ENCODE data around the gene CHAD.
"Not testable (repeated sequence)": the region's sequence is repeated elsewhere in the genome, so short reads cannot be mapped to it uniquely, and the experiment has no call there.

Gene CHAD

DNA sequence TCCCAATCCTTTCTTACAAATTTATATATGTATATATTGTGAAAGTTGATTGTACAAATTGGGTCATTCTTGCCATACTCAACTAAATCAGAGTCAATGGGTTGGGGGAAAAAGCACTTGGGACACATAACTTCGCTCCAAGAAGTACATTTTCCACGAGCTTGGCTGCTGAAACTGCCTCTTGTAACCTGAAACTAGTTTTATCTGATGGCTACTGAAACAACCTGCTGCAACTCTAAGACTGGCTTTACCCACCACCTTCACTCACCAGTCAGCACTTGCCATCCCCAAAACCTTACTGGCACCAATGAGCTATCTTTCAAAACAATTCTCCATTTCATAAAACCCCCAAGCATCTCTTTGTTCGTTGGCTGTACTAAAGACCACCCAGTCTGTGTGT lies 25.1 kb upstream of the CHAD start:
- no peak for DNase-seq (ENCODE audit: low spot score)

DNA sequence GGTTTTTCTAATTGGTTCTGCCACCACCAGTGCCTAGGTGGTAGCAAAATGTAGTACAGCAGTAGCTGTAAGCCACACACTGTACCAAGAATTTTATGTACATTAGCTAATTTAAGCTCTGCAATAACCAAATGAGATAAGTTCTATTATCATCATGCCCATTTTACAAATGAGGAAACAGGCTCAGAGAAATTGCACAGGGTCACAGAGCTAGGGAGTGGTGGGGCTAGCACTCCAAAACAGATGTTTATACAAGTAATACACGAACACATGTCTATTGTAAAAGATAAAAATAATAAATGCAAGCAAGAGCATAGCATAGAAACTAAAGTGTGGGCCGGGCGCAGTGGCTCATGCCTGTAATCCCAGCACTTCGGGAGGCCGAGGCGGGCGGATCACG lies 23.5 kb upstream of the CHAD start:
- DNase-seq (ENCODE audit: low spot score), result no peak

DNA sequence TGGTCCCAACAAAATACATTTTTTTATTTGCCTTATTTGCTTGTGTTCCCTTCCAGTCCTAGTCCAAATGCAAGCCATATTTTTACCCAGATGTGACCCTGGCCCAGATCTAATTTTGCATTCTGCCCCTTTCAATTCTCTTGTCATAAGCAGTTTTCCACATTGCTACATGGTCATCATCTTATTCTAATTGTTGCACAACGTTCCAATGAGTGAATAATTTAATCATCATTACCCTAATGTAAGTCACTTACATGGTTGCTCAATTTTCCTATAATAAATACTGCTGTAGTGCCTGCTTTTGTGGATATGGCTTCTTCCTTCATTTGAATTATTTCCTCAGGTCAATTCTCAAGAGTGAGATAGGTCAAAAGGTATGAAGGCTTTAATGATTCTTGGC lies 22.8 kb upstream of the CHAD start:
- DNase-seq (ENCODE audit: low spot score), result no peak

DNA sequence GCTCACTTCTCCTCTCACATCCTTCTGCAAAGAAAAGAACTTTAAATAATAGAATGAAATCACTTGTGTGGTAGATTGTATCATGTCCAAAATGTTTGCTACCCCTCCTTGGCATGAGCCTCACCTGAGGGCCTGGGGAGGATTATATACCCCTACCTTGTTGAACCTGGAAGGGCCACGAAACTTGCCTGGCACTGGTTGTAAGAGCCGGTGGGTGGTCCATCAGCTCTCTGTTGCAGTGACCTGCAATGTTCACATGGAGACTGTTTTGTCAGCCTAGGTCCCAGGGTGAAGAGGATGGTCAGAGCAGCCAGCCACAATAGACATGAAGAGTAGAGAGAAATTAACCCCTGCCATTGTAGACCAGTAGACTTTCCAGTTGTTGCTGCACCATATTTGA lies 20.2 kb upstream of the CHAD start:
- no peak for DNase-seq (ENCODE audit: low spot score)

DNA sequence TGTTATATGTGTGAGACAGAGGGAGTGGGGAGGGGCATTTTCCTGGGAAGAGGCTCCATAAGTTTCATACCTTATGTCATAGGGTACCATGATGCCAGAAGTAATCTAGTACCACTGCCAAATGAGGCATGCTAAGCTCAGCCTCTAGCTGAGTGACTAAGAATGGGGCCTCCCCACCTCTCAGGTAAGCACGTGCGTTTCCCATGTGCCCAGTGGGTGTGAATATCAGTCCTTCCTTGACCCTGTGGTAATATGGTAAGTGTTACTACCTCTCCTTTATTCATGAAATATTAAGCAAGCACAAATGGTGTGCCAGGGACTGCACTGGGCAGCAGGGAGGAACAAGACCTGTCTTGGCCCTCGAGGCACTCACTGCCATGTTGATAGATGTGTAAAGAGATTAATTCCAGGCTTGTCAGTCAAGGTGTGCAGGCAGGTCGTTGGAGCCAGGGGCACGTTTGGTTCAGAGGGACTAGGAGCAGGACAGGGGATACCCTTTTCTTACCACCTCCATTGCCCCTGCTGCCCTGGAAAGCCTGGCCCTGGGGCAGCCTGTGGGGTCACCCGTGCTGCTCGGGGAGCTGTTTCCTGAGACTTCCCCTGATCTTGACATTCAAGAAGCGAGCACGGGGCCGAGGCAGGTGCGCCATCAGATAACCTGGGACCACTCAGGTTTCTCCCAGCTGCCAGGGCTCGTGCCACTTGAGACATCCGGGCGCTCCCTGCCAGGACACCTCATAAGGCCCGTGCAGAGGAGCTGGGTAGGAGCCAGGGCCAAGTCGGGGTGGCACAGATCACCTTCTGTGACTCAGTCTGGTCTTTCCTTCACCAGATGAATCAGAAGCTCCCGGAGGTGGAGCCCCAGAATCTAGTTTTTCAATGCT lies 18.8 kb upstream of the CHAD start:
- no peak for DNase-seq (ENCODE audit: low spot score)

DNA sequence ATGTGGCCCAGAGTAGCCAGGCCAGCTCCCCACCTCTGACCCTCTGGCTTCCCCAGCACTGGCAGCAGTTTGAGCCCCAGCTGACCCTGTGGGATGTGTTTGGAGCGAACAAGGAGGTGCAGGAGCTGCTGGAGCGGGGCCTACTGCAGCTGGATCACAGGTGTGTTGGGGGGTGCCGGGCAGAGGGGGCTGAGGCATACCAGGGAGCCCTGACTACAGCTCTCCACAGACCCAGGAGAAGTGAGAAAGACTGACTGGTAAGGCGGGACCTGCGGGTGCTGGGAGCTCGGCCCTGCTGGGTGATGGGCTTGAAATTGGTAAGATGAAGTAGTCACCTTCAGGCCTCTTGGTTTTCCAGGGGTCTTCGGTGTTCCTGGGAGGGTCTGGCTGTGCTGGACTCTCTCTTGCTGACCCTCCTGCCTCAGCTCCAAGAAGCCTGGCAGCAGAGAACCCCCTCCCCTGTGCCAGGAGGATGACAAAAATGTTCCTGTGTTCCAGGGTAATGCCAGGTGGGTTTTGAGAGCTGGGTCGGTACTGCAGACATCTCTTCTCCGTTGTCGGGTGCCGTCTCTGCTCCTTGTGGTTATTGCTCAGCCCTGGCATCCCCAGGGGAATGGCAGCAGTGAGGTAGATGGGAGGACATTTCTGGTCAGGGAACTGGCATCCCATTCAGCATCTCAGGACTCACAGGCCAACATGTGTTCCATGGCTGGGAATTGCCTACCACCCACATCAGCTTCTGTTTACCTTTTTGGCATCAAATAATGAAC lies 15.9 kb upstream of the CHAD start:
- DNase-seq (ENCODE audit: low spot score), result no peak

DNA sequence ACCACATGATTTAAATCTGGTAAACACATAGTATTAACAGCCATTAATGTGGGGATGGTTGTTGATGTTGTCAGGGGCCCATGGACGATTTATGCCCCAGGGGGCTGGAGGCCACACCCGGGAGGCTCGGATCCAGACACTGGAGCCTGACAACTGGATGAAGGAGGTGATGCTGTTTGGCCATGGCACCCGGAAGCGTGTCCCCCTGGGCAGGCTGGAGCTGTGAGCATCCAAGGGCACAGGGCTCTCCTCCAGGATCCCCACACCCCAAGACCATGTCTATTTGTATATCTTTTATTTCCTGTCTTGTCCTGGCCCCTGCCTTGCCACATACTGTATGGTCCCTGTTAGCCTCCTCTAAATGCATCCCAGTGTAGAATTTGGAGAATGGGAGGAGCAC lies 14.6 kb upstream of the CHAD start:
- DNase-seq (ENCODE audit: low spot score), result no peak

DNA sequence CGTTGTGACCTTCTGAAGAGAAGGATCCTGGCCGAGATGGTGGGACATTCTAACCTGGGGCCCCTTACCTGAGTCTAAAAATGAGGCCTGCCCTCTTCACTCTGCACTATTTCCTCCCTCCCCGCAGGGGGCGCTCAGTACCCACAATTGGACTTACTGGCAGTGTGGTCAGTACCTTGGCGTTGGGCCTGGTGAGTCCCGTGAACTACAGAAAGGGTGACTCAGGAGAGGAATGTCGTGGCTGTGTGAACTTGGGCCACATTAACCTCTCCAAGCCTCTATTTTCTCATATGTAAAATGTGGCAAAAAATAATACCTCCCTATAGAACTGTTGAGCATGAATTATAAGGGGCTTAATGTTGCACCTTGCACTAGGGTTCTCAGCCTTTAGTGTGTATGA lies 13.8 kb upstream of the CHAD start:
- DNase-seq (ENCODE audit: low spot score), result peak; percentile 56

DNA sequence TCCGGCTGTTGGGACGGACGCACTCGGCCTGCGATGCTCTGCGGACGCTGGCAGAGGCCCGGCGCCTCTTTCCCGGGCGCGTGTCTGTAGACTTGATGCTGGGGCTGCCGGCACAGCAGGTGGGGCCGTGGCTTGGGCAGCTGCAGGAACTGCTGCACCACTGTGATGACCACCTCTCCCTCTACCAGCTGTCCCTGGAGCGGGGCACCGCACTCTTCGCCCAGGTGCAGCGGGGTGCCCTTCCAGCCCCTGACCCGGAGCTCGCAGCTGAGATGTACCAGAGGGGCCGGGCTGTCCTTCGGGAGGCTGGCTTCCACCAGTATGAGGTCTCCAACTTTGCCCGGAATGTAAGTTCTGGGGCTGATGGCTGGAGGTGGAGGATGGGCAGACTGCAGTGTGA lies 13.4 kb upstream of the CHAD start:
- DNase-seq (ENCODE audit: low spot score), result no peak

DNA sequence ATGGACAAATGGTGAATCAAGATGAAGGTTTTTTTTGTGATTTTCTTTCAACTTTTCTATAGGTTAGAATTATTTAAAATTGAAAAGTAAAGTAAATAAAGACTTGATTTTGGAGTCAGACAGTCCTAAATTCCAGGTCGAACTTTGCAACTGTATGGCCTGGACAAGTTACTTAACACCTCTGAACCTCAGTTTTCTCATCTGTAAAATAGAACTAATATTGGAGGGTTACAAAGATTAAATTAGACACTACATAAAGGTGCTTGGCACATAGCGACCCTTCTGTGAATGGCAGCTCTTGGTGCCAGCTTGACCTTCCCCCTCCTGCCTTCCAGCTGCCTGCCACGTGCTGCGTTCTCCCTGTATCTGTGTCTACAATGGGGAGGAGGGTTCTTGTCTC lies 13.0 kb upstream of the CHAD start:
- no peak for DNase-seq (ENCODE audit: low spot score)

DNA sequence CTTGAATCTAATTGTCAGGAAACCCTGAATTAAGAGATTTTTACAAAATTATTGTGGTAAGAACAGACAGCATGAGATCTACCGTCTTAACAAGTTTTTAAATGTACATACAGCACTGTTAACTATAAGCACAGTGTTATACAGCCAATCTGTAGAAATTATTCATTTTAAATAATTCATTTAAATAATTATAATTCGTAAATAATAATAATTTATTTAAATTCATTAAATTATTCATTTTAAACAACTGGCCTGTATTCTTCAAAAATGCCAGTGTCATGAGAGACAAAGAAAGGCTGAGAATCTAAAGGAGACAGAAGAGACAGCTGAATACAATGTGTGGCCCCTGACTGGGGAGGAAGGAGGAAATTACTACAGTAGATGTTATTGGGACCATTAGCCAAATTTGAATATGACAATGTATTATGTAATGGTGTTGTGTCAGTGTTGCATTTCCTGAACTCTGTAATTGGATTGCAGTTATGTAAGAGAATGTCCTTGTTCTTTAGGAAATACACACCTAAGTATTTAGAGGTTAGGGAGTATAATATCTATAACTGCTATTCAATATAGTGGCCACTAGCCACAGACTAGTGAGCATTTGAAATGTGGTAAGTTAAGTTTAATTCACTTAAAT lies 12.3 kb upstream of the CHAD start:
- DNase-seq (ENCODE audit: low spot score), result no peak

DNA sequence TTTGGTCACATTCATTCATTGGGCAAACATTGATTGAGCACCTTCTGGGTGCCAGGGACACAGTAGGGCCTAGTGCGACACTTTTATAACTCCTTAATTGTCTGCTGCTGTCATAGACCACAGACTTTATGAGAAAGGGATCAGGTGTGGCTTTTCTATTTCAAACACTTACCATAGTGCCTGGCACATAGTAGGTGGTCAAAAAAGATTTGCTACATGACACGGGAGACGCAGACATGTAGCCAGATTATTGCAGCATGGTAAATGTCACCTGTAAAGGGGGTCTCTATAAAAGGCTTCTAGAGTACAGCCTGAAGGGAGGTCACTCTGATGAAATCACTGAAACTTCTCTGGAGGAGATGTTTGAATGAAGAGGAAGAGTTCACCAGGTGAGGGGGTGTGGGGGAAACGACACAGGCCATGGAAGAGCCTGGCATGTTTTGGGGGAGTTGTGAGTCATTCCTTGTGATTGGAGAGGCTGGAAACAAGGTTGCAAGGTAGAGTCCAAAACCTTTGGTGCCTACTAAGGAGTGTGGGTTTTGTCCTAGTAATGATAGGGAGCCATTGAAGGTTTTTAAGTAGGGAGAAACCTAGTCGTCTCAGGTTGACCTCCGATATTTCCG lies 11.6 kb upstream of the CHAD start:
- DNase-seq (ENCODE audit: low spot score), result no peak

DNA sequence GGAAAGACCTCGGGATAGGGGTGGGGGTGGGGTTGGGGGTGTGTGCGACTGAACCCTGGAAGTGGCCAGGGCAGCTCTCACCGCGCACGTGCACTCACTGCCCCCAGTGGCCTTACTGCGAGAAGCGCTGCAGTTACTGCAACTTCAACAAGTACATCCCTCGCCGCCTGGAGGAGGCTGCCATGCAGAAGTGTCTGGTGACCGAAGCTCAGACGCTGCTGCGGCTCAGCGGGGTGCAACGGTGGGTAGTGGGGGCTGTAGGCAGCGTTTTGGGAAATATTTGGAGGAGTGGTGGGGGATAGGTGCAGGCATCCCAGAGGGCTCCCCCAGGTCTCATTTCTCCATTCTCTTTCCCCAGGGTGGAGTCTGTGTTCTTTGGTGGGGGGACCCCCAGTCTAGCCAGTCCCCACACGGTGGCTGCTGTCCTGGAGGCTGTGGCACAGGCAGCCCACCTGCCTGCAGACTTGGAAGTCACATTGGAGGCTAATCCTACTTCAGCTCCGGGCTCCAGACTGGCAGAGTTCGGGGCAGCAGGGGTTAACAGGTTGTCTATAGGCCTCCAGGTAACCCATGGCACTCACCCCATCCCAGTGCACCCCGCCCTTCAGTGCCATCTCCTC lies 11.0 kb upstream of the CHAD start:
- peak; percentile 81 for DNase-seq (ENCODE audit: low spot score)

DNA sequence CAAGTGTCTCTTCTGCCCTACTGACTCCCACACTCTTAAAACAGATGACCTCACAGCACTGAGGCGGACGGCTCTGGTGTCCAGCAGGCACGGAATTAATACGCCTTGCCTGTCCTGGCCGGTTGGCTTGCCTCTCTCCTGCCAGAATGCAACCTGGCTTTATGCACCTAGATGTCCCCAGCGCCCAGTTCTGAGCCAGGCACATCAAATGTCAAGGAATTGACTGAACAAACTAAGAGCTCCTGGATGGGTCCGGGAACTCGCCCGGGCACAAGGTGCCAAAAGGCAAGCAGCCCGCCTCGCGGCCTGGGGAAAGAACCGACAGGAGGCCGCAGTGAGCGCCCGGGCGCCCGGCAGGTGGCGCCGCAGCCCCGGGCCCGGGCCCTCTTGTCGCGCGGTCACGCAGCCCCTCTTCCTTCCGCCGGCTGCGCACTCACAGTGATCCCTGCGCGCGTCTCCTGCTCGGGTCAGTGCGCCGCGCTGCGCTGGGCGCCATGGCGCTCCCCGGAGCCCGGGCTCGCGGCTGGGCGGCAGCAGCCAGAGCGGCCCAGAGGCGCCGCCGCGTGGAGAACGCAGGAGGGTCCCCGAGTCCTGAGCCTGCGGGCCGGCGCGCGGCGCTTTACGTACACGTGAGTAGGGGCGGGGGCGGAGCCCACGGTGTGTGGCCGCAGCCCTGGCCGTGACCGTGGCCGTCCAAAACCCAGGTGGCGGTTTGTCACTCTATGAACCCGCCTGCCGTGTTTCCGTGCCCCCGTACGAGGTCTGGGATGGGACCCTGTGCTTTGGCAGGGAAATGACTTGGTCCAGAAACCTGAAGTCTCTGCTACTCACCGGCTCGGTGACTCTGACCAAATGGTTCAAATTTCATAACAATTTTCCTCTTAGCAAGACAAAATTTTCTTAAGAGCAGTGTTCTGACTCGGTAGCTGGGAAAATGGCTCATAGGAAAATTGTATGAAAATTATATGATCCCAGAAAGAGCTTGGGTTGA lies 10.0 kb upstream of the CHAD start, which contains the start of gene RSAD1:
RSAD1 (plus strand) TSS at position 470 of the 991 bp plus-strand sequence; CDS start at position 495, 25 bp downstream.
- peak; percentile 91 for DNase-seq (ENCODE audit: low spot score)

DNA sequence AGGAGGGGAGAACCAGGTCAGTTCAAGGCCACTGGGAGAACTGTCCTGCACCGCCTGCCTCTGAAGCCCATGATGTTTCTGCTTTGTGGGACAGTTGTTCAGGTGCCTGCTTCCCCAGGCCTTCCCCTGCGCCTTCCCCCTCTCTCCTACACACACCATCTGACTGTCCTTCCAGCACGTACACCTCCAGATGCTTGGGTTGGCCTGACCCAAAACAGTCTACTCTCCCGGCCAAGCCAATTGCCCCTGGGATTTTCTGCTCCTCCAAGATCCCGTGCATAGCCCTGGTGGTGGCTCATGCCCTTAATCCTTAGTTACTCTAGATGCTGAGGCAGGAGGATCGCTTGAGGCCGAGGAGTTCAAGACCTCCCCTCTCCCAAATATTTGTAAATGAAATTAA lies 9.3 kb upstream of the CHAD start:
- DNase-seq (ENCODE audit: low spot score), result no peak

DNA sequence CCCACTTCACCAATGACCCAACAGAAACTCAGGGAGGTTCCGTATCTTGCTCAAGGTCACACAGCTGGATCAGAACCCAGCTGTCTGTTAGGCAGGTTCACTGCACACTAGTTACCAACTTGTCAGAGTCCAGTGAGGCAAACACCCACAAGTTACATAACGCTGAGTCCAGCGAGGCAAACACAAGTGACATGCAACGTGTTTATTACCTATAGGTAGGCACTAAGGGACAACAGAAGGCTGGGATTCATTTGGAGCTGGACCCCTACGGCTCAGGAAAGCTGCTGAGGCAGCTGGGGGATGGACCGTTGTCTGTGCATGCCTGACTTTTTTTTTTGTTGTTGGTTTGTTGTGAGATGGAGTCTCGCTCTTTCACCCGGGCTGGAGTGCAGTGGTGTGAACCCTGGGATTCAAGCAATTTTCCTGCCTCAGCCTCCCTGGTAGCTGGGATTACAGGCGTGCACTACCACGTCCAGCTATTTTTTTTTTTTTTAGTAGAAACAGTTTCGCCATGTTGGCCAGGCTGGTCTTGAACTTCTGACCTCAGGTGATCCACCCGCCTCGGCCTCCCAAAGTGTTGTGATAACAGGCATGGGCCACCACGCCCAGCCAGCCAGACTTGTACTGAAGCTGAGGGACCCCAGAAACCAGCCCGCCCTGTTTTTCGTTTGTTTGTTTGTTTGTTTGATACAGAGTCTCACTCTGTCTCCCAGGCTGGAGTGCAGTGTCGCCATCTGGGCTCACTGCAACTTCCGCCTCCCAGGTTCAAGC lies 8.1 kb upstream of the CHAD start:
- no peak for DNase-seq (ENCODE audit: low spot score)

DNA sequence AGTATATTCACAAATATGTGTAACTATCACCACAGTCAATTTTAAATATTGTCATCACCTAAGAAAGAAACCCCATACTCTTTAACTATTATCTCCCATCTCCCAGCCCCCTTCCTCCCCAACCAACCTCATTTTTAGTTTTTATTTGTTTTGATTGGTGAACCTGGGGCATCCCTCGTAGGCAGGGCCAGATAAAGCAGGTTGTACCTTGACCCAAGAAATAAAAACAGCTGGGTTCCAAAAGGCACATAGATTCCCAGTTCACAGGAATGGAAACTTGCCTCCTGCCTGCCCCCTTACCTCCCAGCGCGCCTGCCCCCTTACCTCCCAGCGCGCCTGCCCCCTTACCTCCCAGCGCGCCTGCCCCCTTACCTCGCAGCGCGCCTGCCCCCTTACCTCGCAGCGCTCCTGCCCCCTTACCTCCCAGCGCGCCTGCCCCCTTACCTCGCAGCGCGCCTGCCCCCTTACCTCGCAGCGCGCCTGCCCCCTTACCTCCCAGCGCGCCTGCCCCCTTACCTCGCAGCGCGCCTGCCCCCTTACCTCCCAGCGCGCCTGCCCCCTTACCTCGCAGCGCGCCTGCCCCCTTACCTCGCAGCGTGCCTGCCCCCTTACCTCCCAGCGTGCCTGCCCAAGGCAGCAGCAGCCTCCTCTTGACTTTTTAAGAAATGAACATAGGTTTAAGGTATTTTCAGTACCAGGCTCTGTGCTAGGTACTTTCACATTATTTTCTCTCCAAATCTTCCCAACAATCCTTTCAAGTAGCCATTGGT lies 7.3 kb upstream of the CHAD start:
- DNase-seq (ENCODE audit: low spot score), result not testable (repeated sequence)

DNA sequence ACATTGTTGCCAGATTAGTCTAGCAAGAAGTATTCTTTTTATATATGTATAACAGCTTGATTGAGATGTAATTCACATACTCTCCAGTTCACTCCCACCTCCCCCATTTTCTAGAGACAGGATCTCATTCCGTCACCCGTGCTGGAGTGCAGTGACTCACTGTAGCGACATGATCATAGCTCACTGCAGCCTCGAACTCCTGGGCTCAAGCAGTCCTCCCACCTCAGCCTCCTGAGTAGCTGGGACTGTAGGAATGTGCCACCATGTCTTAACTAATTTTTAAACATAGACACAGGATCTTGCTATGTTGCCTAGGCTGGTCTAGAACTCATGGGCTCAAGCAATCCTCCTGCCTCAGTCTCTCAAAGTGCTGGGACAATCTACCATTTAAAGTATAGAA lies 6.7 kb upstream of the CHAD start:
- no peak for DNase-seq (ENCODE audit: low spot score)

DNA sequence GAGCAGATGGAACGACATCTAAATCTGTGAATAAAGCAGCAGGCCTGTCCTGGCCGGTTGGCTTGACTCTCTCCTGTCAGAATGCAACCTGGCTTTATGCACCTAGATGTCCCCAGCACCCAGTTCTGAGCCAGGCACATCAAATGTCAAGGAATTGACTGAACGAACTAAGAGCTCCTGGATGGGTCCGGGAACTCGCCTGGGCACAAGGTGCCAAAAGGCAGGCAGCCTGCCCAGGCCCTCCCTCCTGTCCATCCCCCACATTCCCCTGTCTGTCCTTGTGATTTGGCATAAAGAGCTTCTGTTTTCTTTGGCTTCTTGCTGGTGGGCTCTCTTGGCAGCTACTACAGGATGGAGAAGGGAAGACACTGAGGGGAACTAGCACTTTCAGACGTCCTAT lies 5.8 kb upstream of the CHAD start:
- DNase-seq (ENCODE audit: low spot score), result no peak

All from germinal center (tissue), 1 donor.